ENCODE measurements around the gene PLET1. TPM values are rescaled to one million over a fixed set of nuclear protein-coding genes. Genes with fewer than 3 reads are reported as not detected.

Gene PLET1
- total and polyA plus RNA-seq, 2 of the 8 experiments (the other 6 are each of a cell fraction or from before 2014, with no cell fraction given) = not detected

DNA sequence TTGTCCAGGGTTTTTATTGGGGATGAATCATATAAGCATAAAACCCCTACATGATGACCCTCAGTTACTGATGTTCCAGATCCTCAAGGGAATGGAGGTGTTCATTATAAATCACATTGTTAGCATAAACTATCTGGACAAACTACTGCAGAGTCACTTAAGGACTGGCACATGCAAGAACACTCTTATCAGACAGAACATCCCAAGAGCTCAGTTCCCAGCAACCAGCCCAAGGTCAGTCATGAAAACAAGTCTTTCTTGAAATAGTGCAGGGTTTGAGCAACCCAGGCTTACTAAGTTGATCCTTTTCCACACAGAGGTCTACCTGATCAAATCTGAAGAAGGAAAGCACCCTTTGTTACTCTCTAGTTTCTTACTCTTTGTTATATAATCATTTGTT is 48.0 kb downstream of the PLET1 start:
- DNase-seq (ENCODE audit: low read depth in 1 of 2, low spot score in 2 of 2) (no peak), FAIRE-seq (no peak)
- H4K91ac ChIP-seq (replicated peaks; ENCODE audit: insufficient read length, low read length) = no peak overlapping the region
- no peak overlapping the region for H3K14ac ChIP-seq (ENCODE audit: insufficient read length)
- H3K27ac ChIP-seq (ENCODE audit: low read depth, low read length) = no peak overlapping the region
- no peak overlapping the region for H2BK5ac ChIP-seq (ENCODE audit: low read depth, low read length)
- no peak overlapping the region for H3K4me3 ChIP-seq (ENCODE audit: extremely low read depth in 1 of 4, insufficient read depth in 2 of 4, low read depth in 3 of 4, low read length in 4 of 4)
- H3K36me3 ChIP-seq (ENCODE audit: control insufficient read depth in 2 of 4, insufficient read depth in 4 of 4, low read length in 3 of 4) = no peaks in the 10 kb centered on the region
- H3K79me2 ChIP-seq (ENCODE audit: control insufficient read depth in 1 of 2, insufficient read depth in 2 of 2, low read length in 2 of 2) = no peaks in the 10 kb centered on the region
- no peak overlapping the region for H2BK120ac ChIP-seq (replicated peaks; ENCODE audit: low read depth, low read length)
- H3K9ac ChIP-seq (replicated peaks in 1 of 4; ENCODE audit: extremely low read depth in 1 of 4, low read depth in 3 of 4, low read length in 3 of 4) = no peak overlapping the region
- no peak overlapping the region for H2AFZ ChIP-seq (ENCODE audit: low read length)
- no peak overlapping the region for H3K4me2 ChIP-seq (ENCODE audit: insufficient read depth in 1 of 2, low read depth in 2 of 2, low read length in 2 of 2)
- no peak overlapping the region for H3K18ac ChIP-seq (ENCODE audit: extremely low read depth, low read length)
- ChIA-PET POLR2A (ENCODE audit: partially characterized antibody) (interaction anchor here (1.1 kb wide), 1 partner anchor 14 kb away, joined by 3 read pairs; the partner anchor contains the start of gene PTS), CTCF (ENCODE audit: partially characterized antibody) (interaction anchor here (1.2 to 1.6 kb wide), 2 partner anchors 67 to 242 kb away, joined by 3 to 5 read pairs; no protein-coding TSS in a partner anchor)
- H2BK12ac ChIP-seq (ENCODE audit: low read depth, low read length) = no peak overlapping the region
- no peaks in the 10 kb centered on the region for H3K9me3 ChIP-seq (ENCODE audit: insufficient read depth in 2 of 2, low read depth in 1 of 2, low read length in 1 of 2)
- no peak overlapping the region for H3K56ac ChIP-seq (replicated peaks; ENCODE audit: insufficient read length, low read depth, low read length)
- H2AK5ac ChIP-seq (ENCODE audit: low read depth, low read length) = no peak overlapping the region
- no peak overlapping the region for H4K5ac ChIP-seq (ENCODE audit: insufficient read length, low read depth, low read length)
- no peak overlapping the region for H2BK15ac ChIP-seq (ENCODE audit: low read length)
- no peaks in the 10 kb centered on the region for H3K4me1 ChIP-seq (replicated peaks in 1 of 4; ENCODE audit: control insufficient read depth in 3 of 4, insufficient read depth in 4 of 4, low read length in 3 of 4)
- no peak overlapping the region for H2BK20ac ChIP-seq (ENCODE audit: low read length)
- no peaks in the 10 kb centered on the region; the same call in 1 of the 2 replicates for H3K23me2 ChIP-seq (ENCODE audit: low read depth, low read length)
- TF ChIP-seq MAX (IDR thresholded peaks at IDR 0.05) (no peak), CHD2 (IDR thresholded peaks at IDR 0.05; ENCODE audit: low read length) (no peak), RFX5 (IDR thresholded peaks at IDR 0.05; ENCODE audit: borderline replicate concordance, low read depth, low read length) (no peak), YY1 (IDR thresholded peaks at IDR 0.05; ENCODE audit: low read depth, low read length) (no peak), GTF2F1 (IDR thresholded peaks at IDR 0.05; ENCODE audit: borderline replicate concordance, low read depth, low read length) (no peak), SIN3A (conservative IDR thresholded peaks at IDR 0.05 in 1 of 2, IDR thresholded peaks at IDR 0.05 in 1 of 2; ENCODE audit: low read depth in 1 of 2, low read length in 2 of 2) (no peak), SIX5 (IDR thresholded peaks at IDR 0.05; ENCODE audit: low read depth, low read length) (no peak)
- no peak overlapping the region for H3K23ac ChIP-seq (ENCODE audit: insufficient read length)
- no peak overlapping the region for H4K8ac ChIP-seq (ENCODE audit: extremely low read depth, insufficient read depth, low read length)
- H3K4ac ChIP-seq (replicated peaks; ENCODE audit: insufficient read length, low read depth, low read length) = no peak overlapping the region
- H4K20me1 ChIP-seq (replicated peaks in 1 of 2; ENCODE audit: control insufficient read depth in 1 of 2, insufficient read depth in 2 of 2, low read length in 2 of 2) = no peaks in the 10 kb centered on the region
- no peaks in the 10 kb centered on the region for H3K79me1 ChIP-seq (ENCODE audit: low read depth, low read length)
- H3K27me3 ChIP-seq (replicated peaks in 1 of 4; ENCODE audit: control insufficient read depth in 3 of 4, extremely low read depth in 1 of 4, insufficient read depth in 3 of 4, low read length in 3 of 4) = no peaks in the 10 kb centered on the region
